A549 treated with Mapracorat at 1 μM for 4 hours (cell line): ENCODE results near the gene DMRTB1. TPM values are rescaled to one million over a fixed set of nuclear protein-coding genes. Genes with fewer than 3 reads are reported as not detected.

ENCODE experiments used
- total RNA-seq: library from RNA; stranded (reverse); fragments of 200-300 nt; extraction: Qiagen RNA extraction; gene quantifications from 5 replicates; pipeline ENCODE4 v1.2.3, GENCODE V29; 2022

DMRTB1 gene
- total RNA-seq: not detected in 5 replicates

GRCh38 chr1:53459321-53460175, at the start of gene DMRTB1:
TSS of gene DMRTB1 (plus strand) at chr1:53459399. CDS start at chr1:53459454, 55 bp downstream.

Other genes with a start within 250 kb of the DMRTB1 start
- 27.1 to 31.7 TPM (median 31.4 TPM) in 5 replicates for gene CZIB, start 238.8 kb upstream of the DMRTB1 start, total RNA-seq
- gene MAGOH, start 220.9 kb upstream of the DMRTB1 start, total RNA-seq: 61.4 to 97.6 TPM (median 64.4 TPM) in 5 replicates
- gene LRP8, start 131.3 kb upstream of the DMRTB1 start, total RNA-seq: 32.8 to 42.4 TPM (median 38.9 TPM) in 5 replicates